NCI-H226 (cell line): ENCODE results near the gene ZNF592.
"Not testable (repeated sequence)": the region's sequence is repeated elsewhere in the genome, so short reads cannot be mapped to it uniquely, and the experiment has no call there.

Experiments
- DNase-seq: peaks from one replicate; pipeline ENCODE4 v3.0.0-alpha.2; 2015

ZNF592 gene, protein sequence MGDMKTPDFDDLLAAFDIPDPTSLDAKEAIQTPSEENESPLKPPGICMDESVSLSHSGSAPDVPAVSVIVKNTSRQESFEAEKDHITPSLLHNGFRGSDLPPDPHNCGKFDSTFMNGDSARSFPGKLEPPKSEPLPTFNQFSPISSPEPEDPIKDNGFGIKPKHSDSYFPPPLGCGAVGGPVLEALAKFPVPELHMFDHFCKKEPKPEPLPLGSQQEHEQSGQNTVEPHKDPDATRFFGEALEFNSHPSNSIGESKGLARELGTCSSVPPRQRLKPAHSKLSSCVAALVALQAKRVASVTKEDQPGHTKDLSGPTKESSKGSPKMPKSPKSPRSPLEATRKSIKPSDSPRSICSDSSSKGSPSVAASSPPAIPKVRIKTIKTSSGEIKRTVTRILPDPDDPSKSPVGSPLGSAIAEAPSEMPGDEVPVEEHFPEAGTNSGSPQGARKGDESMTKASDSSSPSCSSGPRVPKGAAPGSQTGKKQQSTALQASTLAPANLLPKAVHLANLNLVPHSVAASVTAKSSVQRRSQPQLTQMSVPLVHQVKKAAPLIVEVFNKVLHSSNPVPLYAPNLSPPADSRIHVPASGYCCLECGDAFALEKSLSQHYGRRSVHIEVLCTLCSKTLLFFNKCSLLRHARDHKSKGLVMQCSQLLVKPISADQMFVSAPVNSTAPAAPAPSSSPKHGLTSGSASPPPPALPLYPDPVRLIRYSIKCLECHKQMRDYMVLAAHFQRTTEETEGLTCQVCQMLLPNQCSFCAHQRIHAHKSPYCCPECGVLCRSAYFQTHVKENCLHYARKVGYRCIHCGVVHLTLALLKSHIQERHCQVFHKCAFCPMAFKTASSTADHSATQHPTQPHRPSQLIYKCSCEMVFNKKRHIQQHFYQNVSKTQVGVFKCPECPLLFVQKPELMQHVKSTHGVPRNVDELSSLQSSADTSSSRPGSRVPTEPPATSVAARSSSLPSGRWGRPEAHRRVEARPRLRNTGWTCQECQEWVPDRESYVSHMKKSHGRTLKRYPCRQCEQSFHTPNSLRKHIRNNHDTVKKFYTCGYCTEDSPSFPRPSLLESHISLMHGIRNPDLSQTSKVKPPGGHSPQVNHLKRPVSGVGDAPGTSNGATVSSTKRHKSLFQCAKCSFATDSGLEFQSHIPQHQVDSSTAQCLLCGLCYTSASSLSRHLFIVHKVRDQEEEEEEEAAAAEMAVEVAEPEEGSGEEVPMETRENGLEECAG (N-terminal part only)

DNA sequence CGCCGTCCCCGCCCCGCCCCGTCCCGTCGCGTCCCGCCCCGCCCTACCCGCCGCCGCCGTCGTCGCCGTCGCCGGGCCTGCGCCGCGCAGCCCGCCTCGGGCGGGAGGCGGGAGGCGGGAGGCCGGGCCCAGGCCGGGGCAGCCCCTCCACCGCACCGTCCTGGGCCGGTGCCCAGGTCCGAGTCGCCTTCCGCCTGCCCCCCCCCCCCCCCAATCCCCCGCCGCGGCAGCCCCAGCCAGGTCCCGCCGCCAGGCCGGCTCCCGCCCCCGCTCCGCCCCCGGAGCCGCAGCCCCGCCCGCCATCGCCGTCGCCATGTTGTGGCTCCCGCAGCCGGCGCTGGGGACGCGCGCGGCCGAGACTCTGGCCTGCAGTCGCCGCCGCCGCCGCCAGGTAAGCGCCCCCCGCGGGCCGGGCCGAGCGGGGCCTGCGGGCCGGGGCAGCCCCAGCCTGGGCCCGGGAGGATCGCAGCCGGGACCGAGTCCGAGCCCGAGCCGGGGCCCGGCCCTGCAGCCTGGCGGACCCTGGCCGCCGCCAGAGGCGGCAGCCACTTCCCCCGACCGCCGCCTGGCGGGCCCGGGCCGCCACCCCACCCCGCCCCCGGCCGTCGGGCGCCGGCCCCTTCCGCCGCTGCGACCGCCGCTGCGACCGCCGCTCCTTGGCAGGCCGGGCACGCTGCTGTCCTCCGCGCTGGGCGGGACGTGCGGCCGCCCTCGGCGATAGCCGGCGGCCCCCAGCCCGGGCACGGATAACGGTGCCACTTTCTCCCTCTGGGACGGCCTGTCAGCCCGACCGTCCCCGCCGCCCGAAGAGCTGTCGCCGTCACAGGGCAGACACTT, at the start of gene ZNF592:
Gene ZNF592 (plus strand): TSS at position 319 of the 837 bp plus-strand sequence. CDS start 34,084 bp downstream, outside the sequence.
- DNase-seq: peak; percentile 78

DNA sequence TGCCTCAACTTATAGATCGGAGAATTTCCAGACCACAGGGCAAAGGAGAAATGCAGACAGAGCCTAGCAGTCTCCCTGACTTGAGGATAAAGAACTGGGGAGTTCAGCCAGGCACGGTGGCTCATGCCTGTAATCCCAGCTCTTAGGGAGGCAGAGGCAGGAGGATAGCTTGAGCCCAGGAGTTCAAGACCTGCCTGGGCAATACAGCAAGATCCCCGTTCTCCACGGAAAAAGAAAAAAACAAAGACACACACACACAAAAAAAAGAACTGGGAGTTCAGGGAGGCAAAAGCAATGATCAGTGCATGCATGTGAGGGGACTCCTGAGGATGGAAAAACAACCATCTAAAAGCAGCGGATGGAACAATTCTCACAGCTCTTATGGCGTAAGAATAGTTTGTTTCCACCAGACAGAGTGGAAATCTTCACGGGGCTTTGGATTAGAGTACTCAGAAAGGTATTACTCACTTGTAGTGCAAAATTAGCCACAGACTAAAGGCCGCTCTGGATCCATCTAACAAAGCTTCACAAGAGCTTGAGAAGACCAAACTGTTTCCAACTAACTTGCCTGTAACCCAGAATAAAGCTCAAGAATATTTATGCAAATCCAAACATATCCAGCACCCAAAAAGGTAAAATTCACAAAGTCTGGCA, 48.7 kb upstream of the ZNF592 start:
- DNase-seq: no peak

DNA sequence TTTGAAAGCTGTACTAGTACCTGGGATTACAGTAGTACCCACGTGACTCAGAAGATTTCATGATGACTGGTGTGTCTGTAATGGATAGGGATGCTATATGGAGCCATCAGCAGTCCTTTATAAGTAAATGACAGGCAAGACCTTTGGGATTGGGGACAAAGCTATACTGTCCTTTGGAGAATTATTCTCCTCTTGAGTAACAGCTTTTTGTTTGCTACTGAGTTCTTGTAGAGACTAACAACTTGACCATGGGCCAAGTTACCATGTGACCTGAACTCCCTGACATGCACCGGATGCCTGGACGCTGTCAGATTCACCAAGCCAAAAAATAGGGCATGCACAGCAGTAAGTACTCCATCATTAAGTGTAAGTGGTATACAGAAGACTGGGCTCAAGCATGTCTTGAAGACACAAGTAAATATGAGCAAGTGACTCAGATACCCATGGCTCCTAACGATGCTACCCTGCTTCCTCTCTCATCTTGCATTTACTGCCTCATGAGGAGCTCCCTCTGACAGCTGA, 45.4 kb upstream of the ZNF592 start:
- DNase-seq: no peak

DNA sequence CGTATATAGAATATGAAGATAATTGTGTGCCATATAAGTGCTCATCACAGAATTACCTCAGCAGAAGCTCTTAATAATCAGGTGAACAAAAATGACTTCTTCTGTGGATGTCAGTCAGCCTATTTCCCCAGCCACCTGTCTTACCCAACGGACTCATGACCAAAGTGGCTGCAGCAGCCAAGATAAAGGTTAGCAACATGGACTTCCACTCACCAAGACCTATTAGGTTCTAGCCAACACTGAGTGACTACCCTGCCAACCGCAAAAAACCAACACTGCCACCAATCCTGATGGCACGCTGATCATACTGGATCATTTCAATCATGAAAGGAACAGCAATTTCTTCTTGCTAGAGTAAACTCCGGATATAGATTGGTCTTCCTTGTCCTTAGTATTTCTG, 44.6 kb upstream of the ZNF592 start:
- DNase-seq: no peak

DNA sequence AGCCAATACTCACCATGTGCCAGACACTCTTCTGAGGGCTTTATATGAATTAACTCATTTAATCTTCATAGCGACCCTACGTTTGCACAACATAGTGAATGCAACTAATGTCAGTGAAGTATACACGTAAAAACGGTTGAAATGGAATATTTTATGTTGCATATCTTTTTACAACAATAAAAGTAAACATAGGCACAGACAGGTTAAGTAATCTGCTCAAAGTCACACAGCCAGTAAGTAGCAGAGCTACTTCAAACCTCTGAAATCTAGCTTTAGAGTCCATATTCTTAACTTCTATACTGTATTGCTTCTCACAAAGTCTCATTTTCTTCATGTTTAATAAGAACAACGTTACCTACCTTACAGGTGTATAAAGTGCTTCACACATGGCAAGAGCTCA, 34.0 kb upstream of the ZNF592 start:
- DNase-seq: no peak

DNA sequence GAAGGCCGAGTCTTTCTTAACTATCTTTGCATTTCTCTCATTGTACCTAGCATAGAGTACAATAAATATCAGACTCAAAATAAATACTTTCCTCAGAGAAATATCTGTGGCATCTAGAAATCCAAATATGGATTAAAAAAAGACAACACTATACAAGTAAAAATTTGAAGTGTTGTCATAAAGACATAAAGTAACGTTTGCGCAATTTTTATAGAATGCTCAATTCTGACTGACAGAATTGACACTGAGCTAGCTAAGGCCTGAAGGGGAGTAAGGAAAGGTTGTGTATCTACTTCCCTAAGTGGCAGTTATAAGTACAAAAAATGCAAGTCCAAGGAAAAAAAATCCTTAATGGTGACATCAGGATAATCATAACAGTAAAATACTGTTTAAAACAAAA, 33.6 kb upstream of the ZNF592 start:
- no peak for DNase-seq

DNA sequence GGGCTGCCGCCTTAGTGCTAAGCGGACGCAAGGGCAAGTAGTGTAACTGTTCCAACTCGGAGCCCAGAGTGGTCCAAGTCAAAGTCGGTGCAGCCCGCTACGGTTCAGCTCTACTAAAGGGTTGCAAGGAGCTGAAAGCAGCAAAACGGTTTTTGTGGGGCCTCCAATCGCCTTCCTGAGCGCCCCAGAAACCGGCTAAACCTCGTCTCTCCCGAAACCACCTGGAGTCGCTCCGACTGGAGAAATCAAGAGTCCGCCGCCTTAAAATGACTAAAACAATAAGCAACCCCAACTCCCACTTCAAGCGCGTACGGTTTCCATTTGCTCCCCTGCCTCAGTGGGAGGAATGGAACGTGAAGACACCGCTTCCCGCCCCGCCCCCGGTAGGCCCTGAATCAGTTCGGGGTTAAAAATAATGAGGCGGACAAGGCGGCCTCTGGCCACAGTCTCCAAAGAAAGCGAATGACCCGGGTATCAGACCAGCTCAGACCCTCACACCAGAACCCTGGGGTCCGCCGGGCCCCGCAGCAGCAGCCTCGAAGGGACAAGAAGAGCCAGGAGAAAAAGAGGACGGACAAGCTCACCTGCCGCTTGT, 32.9 kb upstream of the ZNF592 start:
- peak; percentile 4 for DNase-seq

DNA sequence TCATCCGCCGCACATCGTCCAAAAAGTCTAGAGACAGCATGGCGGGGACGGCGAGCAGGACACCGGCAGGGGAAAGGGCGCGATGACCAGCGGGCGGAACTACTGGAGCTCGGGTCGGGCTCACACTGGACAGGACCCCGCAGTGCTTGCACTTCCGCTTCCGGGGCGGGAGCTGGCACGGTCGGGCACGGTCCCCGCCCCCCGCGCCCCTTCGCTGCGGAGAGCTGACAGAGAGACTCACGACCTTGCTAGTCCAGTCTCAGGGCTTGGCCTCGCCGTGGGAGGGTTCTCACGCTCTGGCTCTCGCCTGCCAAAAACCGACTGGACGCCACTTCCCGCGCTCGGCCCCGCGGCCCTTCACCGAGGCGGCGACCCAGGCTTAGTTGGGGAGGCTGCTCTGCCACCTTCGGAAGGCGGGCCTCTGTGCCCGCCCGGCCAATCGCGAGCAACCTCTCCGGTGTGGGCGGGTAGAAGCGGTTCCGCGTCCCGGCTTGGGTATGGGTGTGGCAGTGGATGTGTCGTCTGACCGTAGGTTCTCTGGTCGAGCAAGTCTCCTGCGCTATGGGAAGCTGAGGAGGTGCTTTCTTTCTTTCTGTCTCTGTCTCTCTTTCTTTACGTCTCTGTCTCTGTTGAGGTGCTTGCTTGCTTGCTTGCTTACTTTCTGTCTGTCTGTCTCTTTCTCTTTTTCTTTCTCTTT, 32.2 kb upstream of the ZNF592 start, which contains the start of gene SEC11A:
Gene SEC11A (minus strand): TSS at position 104 of the 697 bp plus-strand sequence. CDS start 64 bp downstream, at position 40.
- DNase-seq: peak; percentile 98

DNA sequence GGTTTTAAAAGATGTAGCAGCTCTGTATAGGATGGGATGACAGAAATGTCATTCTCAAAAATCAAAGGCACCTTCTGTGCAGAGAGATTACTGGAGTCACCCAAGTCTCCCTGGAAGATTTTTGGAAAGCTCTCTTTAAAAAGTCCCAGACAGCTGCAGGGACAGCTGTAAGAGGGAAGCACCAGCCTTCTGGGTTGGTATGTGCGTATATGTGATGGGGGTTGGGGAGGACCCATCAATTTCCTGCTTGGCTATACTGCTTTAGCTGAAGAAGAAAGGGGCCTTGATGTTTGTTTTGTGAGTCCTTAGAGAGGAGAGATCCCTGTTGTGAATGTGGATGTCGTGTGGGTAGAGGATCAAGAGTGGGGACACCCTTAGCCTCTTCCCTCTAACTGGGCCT, 27.0 kb upstream of the ZNF592 start:
- DNase-seq: no peak

DNA sequence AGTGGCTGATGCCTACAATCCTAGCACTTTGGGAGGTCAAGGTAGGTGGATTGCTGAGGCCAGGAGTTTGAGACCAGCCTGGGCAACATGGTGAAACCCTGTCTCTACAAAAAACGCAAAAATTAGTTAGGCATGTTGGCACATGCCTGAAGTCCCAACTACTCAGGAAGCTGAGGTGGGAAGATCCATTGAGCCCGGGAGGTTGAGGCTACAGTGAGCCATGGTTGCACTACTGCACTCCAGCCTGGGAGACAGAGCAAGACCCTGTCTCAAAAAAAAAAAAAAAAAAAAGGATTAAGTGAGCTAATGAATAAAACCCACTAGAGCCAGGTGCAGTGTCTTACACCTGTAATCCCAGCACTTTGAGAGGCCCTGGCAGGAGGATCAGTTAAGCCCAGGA, 25.8 kb upstream of the ZNF592 start:
- no peak for DNase-seq

DNA sequence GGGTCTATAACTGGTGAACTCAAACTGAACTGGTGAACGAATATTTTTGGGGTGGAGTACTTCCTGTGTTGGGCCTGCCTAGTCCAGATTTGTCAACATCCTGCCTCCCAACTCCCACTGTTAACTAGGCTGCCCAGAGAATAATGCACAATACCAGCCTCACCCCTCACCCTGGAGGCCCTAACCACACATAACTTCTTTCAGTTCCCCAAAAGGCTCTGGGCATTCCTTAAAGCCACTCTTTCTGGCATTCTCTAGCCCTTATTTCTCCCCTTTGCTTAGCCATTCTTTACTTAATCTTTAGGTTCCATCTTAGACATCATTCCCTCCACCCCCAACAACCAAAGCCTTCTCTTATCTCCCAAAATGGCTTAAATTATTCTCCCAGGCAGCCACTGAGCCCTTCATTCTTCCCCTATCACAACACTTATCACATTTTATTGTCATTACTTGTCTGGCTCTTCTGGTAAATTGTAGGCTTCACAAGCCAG, 23.3 kb upstream of the ZNF592 start:
- DNase-seq: peak; percentile 91

DNA sequence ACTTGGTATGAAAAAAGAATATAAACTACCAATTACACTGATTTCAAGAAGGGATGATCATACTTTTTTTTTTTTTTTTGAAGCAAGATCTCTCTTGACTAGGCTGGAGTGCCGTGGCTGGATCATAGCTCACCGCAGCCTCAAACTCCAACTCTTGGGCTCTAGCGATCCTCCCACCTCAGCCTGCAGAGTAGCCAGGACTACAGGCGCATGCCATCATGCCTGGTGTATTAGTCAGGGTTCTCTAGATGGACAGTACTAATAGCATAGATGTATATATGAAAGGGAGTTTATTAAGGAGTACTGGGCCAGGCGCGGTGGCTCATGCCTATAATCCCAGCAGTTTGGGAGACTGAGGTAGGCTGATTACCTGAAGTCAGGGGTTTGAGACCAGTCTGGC, 21.0 kb upstream of the ZNF592 start:
- peak; percentile 98 for DNase-seq

DNA sequence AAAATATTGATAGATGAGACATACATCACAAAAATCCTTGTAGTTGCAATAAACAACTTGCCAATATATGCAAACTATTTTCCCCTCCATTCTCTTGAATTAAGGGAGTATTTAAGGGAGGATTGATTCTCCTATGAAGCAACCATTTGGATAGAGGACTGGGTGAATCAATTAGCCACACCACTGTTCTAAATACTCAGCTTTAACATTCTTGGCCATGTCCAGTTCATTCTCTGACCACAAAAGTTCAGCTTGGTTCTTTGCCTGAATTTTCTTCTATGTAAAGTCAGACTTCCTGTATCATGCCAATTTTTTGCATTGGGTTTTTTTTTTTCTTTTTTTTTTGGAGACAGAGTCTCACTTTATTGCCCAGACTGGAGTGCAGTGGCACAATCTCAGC, 16.6 kb upstream of the ZNF592 start:
- DNase-seq: peak; percentile 68

DNA sequence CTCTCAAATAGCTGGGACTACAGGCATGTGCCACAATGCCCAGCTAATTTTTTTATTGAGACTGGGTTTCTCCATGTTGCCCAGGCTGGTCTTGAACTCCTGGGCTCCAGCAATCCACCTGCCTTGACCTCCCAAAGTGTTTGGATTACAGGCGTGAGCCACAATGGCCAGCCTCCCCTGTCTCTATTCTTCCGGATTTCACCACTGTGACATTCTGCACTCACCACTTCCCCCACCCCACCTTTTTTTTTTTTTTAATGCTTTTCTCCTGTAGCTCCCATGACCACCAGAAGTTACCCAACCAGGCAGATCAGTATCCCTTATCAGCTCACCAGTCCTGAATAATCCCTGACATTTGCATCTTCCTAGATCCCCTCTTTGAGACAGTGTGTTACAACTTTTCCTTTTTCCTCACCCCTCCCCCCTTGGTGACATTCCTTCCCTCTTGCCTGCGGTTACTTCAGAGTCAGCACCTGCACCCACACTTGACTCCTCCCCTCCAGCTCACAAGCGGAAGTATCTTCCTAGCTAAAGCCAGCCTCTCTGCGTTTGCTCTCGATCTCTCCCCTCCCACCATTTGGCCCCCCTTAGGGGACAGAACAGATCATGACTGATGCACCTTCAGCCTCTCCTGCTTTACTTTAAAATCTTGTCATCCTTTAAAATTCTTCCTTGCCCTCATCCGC, 13.5 kb upstream of the ZNF592 start:
- peak; percentile 59 for DNase-seq

DNA sequence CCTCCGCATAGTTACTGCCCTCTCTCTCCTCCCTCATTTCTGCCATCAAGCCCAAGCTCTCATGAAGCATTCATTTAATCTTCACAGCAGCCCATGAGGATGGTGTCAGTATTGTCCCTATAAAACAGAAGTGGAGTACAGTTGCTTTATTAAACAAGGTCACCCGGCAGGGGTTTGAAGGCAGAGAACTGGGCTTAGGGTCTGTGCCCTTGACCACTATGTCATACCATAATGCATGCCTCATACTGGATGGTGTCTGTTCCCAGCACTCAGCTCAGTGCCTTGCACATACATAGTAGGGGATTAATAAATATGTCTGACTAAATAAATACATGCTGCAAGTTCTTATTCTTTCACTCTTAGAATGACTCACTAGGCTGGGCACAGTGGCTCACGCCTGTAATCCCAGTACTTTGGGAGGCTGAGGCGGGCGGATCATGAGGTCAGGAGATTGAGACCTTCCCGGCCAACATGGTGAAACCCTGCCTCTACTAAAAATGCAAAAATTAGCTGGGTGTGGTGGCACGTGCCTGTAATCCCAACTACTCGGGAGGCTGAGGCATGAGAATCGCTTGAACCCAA, 12.8 kb upstream of the ZNF592 start:
- DNase-seq: not testable (repeated sequence)

DNA sequence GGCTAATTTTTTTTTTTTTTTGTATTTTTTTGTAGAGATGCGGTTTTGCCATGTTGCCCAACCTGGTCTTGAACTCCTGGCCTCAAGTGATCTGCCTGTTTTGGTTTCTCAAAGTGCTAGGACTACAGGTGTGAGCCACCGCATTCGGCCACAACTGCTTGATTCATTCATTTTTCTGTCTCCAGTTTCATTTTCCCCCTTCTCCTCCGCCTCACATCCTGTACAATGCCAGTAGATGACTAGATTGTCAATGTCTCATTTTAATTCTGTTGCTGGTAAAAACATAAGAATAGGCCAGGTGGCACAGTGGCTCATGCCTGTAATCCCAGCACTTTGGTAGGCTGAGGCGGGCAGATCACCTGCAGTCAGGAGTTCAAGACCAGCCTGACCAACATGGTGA, 12.0 kb upstream of the ZNF592 start:
- DNase-seq: no peak

DNA sequence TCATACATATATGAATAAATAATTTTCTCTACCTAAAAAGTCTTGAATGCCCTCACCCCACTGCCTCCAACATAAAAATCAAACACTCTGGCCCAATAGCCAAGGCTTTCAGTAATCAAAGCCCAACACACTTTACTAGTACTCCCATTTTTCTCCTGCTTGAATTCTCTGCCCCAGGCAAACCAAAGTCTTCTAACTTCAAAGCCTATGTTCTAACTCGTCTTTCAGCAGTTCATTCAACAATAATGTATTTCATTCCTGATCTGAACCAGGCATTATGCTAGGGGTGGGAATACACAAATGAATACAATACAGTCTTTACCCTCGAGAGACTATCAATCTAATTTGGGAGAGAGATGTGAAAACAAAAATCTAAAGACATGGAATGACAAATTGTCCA, 11.4 kb upstream of the ZNF592 start:
- DNase-seq: no peak

DNA sequence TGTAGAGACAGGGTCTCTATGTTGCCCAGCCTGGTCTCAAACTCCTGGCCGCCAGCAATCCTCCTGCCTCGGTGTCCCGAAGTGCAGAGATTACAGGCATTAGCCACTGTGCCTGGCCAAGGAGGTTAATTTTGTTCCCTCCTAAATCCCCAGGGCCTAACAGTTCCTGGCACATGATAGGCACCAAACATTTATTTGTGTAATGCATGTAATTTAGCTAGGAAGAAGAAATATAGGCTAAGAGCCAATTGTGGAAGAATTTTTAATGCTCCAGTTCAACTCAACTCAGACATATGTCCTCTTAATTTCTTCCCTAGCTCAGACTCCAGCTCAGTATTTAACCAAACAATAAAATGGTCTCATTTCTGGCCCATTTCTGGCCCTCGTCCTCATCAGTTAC, 7.7 kb upstream of the ZNF592 start:
- no peak for DNase-seq

DNA sequence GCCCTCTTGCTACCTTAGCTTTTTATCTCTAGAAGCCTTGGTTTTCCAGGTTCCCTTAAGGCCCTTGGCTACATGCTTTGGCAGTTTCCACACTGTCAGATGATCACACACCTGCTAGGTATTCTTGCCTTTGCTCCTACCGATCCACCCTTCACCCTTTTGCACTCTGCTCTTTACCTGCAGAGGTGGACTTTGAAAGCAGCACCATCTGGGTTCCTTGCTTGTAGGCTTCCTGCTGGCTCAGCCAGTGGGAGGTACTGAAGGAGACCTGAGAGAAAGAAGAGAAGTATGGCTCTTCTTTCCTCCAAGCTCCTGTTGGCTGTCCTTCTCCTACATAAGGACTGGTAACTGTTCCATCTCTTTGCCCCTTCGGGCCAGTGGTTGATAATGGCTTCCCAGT, 7.3 kb upstream of the ZNF592 start:
- no peak for DNase-seq
